ENCODE measurements around the gene PYDC1. TPM values are rescaled to one million over a fixed set of nuclear protein-coding genes. Genes with fewer than 3 reads are reported as not detected.
A peak's percentile ranks its signal among the peaks of the same experiment; 100 is the strongest.

PYDC1 gene
- total RNA-seq, 4 donors from 2014 or later, result not detected

GRCh38 chr16:31215287-31216162 is 1.4 kb downstream of the PYDC1 start:
- DNase-seq, result no peak
- Histone ChIP-seq H3K27me3 (peaks cover 16 to 84% (median 24%) of the 10 kb centered on the region in 4 donors), H3K27ac (no peak overlapping the region), H3K36me3 (no peaks in the 10 kb centered on the region), H3K4me3 (peak overlapping the region; percentile 8 to 70 (median 36)), H3K9me3 (no peaks in the 10 kb centered on the region), H3K4me1 (peaks cover 24 to 30% (median 28%) of the 10 kb centered on the region in 3 donors)
- 2 to 3% methylated on average over 11 to 34 of the region's 63 CpGs for WGBS, 2 donors
- intact Hi-C loops (cut with DNase I), result no loop called here
- TF ChIP-seq POLR2A (IDR thresholded peaks at IDR 0.05), result no peak
- TF ChIP-seq, protein P1, sequence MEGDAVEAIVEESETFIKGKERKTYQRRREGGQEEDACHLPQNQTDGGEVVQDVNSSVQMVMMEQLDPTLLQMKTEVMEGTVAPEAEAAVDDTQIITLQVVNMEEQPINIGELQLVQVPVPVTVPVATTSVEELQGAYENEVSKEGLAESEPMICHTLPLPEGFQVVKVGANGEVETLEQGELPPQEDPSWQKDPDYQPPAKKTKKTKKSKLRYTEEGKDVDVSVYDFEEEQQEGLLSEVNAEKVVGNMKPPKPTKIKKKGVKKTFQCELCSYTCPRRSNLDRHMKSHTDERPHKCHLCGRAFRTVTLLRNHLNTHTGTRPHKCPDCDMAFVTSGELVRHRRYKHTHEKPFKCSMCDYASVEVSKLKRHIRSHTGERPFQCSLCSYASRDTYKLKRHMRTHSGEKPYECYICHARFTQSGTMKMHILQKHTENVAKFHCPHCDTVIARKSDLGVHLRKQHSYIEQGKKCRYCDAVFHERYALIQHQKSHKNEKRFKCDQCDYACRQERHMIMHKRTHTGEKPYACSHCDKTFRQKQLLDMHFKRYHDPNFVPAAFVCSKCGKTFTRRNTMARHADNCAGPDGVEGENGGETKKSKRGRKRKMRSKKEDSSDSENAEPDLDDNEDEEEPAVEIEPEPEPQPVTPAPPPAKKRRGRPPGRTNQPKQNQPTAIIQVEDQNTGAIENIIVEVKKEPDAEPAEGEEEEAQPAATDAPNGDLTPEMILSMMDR (IDR thresholded peaks at IDR 0.05), result no peak

DNA sequence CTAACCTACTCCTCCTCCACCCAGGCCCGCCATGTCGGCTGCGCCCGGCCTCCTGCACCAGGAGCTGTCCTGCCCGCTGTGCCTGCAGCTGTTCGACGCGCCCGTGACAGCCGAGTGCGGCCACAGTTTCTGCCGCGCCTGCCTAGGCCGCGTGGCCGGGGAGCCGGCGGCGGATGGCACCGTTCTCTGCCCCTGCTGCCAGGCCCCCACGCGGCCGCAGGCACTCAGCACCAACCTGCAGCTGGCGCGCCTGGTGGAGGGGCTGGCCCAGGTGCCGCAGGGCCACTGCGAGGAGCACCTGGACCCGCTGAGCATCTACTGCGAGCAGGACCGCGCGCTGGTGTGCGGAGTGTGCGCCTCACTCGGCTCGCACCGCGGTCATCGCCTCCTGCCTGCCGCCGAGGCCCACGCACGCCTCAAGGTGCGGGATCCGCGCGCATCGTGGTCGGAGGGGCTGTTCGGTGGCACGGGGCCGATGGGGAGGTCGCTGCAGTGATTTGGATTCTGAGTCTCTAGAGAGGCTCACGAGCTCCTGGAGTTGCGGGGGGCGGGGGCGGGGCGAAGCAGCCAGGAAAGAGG is 2.1 kb downstream of the PYDC1 start:
- Histone ChIP-seq H3K4me1 (peaks cover 24 to 37% (median 28%) of the 10 kb centered on the region in 3 donors), H3K27me3 (peaks cover 16 to 78% (median 24%) of the 10 kb centered on the region in 4 donors), H3K4me3 (peak overlapping the region; percentile 8 to 70 (median 36)), H3K9me3 (no peaks in the 10 kb centered on the region), H3K27ac (no peak overlapping the region), H3K36me3 (no peaks in the 10 kb centered on the region)
- no peak for DNase-seq
- TF ChIP-seq, protein P1 (IDR thresholded peaks at IDR 0.05), result no peak
- no peak for TF ChIP-seq POLR2A (IDR thresholded peaks at IDR 0.05)
- intact Hi-C loops (cut with DNase I), result no loop called here
- WGBS, 2 donors, result 8% methylated on average over 2 of the region's 58 CpGs; no CpG with 5 or more reads in 1 of the 2 donors

GRCh38 chr16:31213877-31214707 is 2.8 kb downstream of the PYDC1 start, which contains the start of gene TRIM72:
TSS of gene TRIM72 (plus strand) at chr16:31214119. CDS start at chr16:31214739, 620 bp downstream.
- Histone ChIP-seq H3K36me3 (no peaks in the 10 kb centered on the region), H3K9me3 (no peaks in the 10 kb centered on the region), H3K27me3 (peaks cover 16 to 71% (median 24%) of the 10 kb centered on the region in 4 donors), H3K4me3 (peak within 1 kb of the TSS in 3 of 4 donors; percentile 27 to 70 (median 45)), H3K4me1 (peaks cover 24 to 44% (median 28%) of the 10 kb centered on the region in 3 donors), H3K27ac (peak within 1 kb of the TSS in 1 of 4 donors; percentile 9)
- intact Hi-C loops (cut with DNase I), result no loop called here
- DNase-seq, result no peak
- 70 to 89% methylated on average over 4 to 10 of the region's 25 CpGs for WGBS, 2 donors
- TF ChIP-seq, protein P1 (IDR thresholded peaks at IDR 0.05), result no peak
- TF ChIP-seq POLR2A (IDR thresholded peaks at IDR 0.05), result no peak

- no peak overlapping the region for H3K27ac ChIP-seq
- DNase-seq, result no peak
- 92 to 100% methylated on average over 1 of the region's 1 CpG for WGBS, 2 donors
- intact Hi-C loops (cut with DNase I), result no loop called here
- H3K4me3 ChIP-seq, result no peak overlapping the region
- no peaks in the 10 kb centered on the region for H3K36me3 ChIP-seq
- TF ChIP-seq, protein P1 (IDR thresholded peaks at IDR 0.05), result no peak
- no peak for TF ChIP-seq POLR2A (IDR thresholded peaks at IDR 0.05)
- H3K9me3 ChIP-seq, result no peaks in the 10 kb centered on the region
- H3K4me1 ChIP-seq, result peaks cover 24 to 52% (median 28%) of the 10 kb centered on the region in 3 donors
- peaks cover 16 to 65% (median 23%) of the 10 kb centered on the region in 4 donors for H3K27me3 ChIP-seq
These were observed 3.6 kb downstream of the PYDC1 start for GRCh38 chr16:31213342-31213741.
